GM12878 (cell line): Measurements from ENCODE around the gene KDM8. TPM values are rescaled to one million over a fixed set of nuclear protein-coding genes. Genes with fewer than 3 reads are reported as not detected.
A peak's percentile ranks its signal among the peaks of the same experiment; 100 is the strongest.

ENCODE experiments used
- ATAC-seq: fragments of 200-7000 bp; cut with Tn5 transposase; 3 replicates; pipeline ENCODE4 v1.9.1; 2020; ENCODE audit warnings: mild to moderate bottlenecking, moderate library complexity
- BruUV-seq: library from RNA; stranded (reverse); fragments of 400-500 nt; replicated peaks from 2 replicates; lab custom pipeline; 2021; lab: Mats Ljungman, UMichigan
- CTCF ChIA-PET: fragments of 300-600 bp; sonication (Branson Sonifier 250); formaldehyde crosslinking; extraction: SDS; loops from one replicate; lab custom pipeline; 2021; ENCODE audit warnings: inconsistent platforms; lab: Yijun Ruan, JAX
- POLR2A ChIA-PET: fragments of 350-600 bp; formaldehyde crosslinking; extraction: SDS; loops from one replicate; lab custom pipeline; 2021; ENCODE audit warnings: inconsistent platforms; lab: Charles Lee
- RAD21 ChIA-PET: fragments of 300-600 bp; sonication (Branson Sonifier 250); formaldehyde crosslinking; loops from one replicate; lab custom pipeline; 2023; ENCODE audit warnings: antibody characterized with exemption; ENCODE audit not compliant: unreplicated experiment; lab: Charles Lee
- SMC1A ChIA-PET: fragments of 300-600 bp; sonication (Branson Sonifier 250); formaldehyde crosslinking; loops from one replicate; lab custom pipeline; 2023; ENCODE audit not compliant: unreplicated experiment, uncharacterized antibody; lab: Charles Lee
- DNase-seq: peaks from one replicate; pipeline ENCODE4 v3.0.0-alpha.2; 2011; ENCODE audit warnings: low read depth, low spot score
- FAIRE-seq: peaks from 3 replicates; lab custom pipeline; 2011; peaks lifted over from hg19 to GRCh38; lab: Jason Lieb, UNC
- H2AFZ ChIP-seq: 2 replicates; pipeline ENCODE4 v1.6.0; 2011; ENCODE audit warnings: low read depth, low read length, control low read depth; ENCODE audit not compliant: control insufficient read depth
- H3K27ac ChIP-seq: 2 replicates; pipeline ENCODE4 v1.5.1; 2011; ENCODE audit warnings: control low read depth; ENCODE audit not compliant: control insufficient read depth, insufficient read depth
- H3K27me3 ChIP-seq, 2 experiments: replicated peaks in 1 of 2; 2 replicates each; pipeline versions ENCODE4 v1.6.0 to v1.6.1; 2011; ENCODE audit warnings: low read length in 1 of 2; ENCODE audit not compliant: control insufficient read depth in 2 of 2, insufficient read depth in 2 of 2
- H3K36me3 ChIP-seq, 2 experiments: 2 replicates each; pipeline ENCODE4 v1.5.1; 2011; ENCODE audit warnings: low read length in 1 of 2; ENCODE audit not compliant: control insufficient read depth in 2 of 2, insufficient read depth in 2 of 2
- H3K4me1 ChIP-seq: 2 replicates; pipeline ENCODE4 v1.6.1; 2011; ENCODE audit warnings: mild to moderate bottlenecking, low read length, moderate library complexity, mixed read lengths; ENCODE audit not compliant: control insufficient read depth, insufficient read depth
- H3K4me2 ChIP-seq: 2 replicates; pipeline ENCODE4 v1.6.0; 2011; ENCODE audit warnings: control low read depth; ENCODE audit not compliant: control insufficient read depth, insufficient read depth
- H3K4me3 ChIP-seq: fragments of 200-600 bp; sonication (generic); 2 replicates; pipeline ENCODE4 v1.5.1; 2016
- H3K79me2 ChIP-seq: 2 replicates; pipeline ENCODE4 v1.6.0; 2011; ENCODE audit warnings: low read length; ENCODE audit not compliant: control insufficient read depth, insufficient read depth
- H3K9ac ChIP-seq: 2 replicates; pipeline ENCODE4 v1.8.0; 2011; ENCODE audit warnings: low read length, control low read depth, mixed read lengths; ENCODE audit not compliant: control insufficient read depth, insufficient read depth
- H3K9me3 ChIP-seq: replicated peaks from 3 replicates; pipeline ENCODE4 v1.5.1; 2011; ENCODE audit warnings: mild to moderate bottlenecking, low read length; ENCODE audit not compliant: control insufficient read depth, insufficient read depth
- H4K20me1 ChIP-seq: 2 replicates; pipeline ENCODE4 v1.6.0; 2011; ENCODE audit not compliant: control insufficient read depth, insufficient read depth
- BCL3 ChIP-seq: IDR thresholded peaks from 2 replicates; pipeline ENCODE4 v1.6.1; 2011; ENCODE audit warnings: borderline replicate concordance, low read depth, mild to moderate bottlenecking, moderate library complexity, low read length; ENCODE audit not compliant: insufficient read depth, poor library complexity, severe bottlenecking
- ZNF384 ChIP-seq: IDR thresholded peaks from 2 replicates; pipeline ENCODE4 v1.6.1; 2012; ENCODE audit warnings: low read depth, mild to moderate bottlenecking, low read length, improper control_type of control experiment, borderline replicate concordance
- WGBS: methylation state at CpG from one replicate; pipeline ENCODE4 v1.1.6; 2016; ENCODE audit warnings: low lambda C conversion rate; ENCODE audit not compliant: insufficient replicate concordance, insufficient coverage; ENCODE audit errors: missing lambda C conversion rate; 5-methylcytosine and 5-hydroxymethylcytosine counted together
- in situ Hi-C: fragments of 300-500 bp; cut with MboI; formaldehyde crosslinking; loops from 9 replicates; pipeline ENCODE4 v1.14.3; 2018; ENCODE audit warnings: mixed read lengths
- intact Hi-C: fragments of 100-400 bp; cut with micrococcal nuclease; formaldehyde crosslinking; loops from one replicate; pipeline ENCODE4 v1.14.2; 2022; ENCODE audit not compliant: unreplicated experiment
- polyA plus RNA-seq, 11 experiments: library from polyadenylated mRNA; depleted of rRNA in 4 of 11; unstranded in 6 of 11; stranded (reverse) in 5 of 11; fragments of >200 nt; fragmentation: Nextera tagmentation in 4 of 11; fragmentation: Illumina TruSeq in 1 of 11; extraction: Ambion mirVana in 4 of 11; extraction: Trizol in 1 of 11; gene quantifications; 1 replicate in 1 of 11; 2 replicates in 10 of 11; pipeline versions ENCODE4 v1.2.1 to v1.2.3, GENCODE V29; 2011 to 2016; ENCODE audit warnings: inconsistent platforms in 2 of 11, missing spikeins in 2 of 11, low read depth in 1 of 11
- total RNA-seq, 4 experiments: library from RNA; depleted of rRNA in 3 of 4; stranded (reverse); fragments of >200 nt in 3 of 4; fragmentation: Illumina TruSeq in 1 of 4; extraction: Trizol in 1 of 4; gene quantifications; 2 replicates each; pipeline versions ENCODE4 v1.2.1 to v1.2.3, GENCODE V29; 2013 to 2021

KDM8 gene
- total and polyA plus RNA-seq, 10 of the 15 experiments (the other 5 are each of a cell fraction or from before 2014, with no cell fraction given), result 0.79 to 8.9 (median 5.8) TPM

DNA sequence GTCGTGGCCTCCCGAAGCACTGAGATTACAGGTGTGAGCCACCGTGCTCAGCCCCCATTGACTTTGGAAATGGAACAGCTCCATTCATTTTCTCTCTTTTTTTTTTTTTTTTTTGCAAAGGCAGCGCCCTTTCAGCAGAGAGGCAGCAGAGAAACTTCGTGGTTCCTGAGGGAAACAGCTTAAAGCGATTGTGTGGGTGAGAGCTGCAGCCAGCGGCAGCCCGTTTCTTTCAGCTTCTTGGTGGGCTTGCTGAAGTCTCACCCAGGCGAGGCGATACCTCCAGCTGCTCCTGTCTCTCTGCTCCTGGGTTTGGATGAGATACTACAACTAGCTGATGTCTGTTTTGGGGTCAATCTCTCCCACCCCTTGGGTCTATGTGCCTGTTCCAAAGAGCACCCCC is 7.7 kb downstream of the KDM8 start:
- peak; percentile 44; the same call in 1 of the 2 replicates for TF ChIP-seq ZNF384
- no peak for TF ChIP-seq BCL3
- H3K27ac ChIP-seq, result no peak overlapping the region
- POLR2A ChIA-PET, result interaction anchor here (0.6 kb wide), 1 partner anchor 33 kb away, joined by 4 read pairs; no protein-coding TSS in a partner anchor
- 90% methylated on average over 9 of the region's 10 CpGs for WGBS
- no peak for DNase-seq
- no peak for FAIRE-seq
- peaks cover 0 to 5% of the 10 kb centered on the region in 2 experiments; a peak in 3 of 4 replicates for H3K36me3 ChIP-seq
- H3K9me3 ChIP-seq, result no peaks in the 10 kb centered on the region
- H3K27me3 ChIP-seq, result no peaks in the 10 kb centered on the region
- no TSS peak for BruUV-seq
- in situ Hi-C loops (no loop called here), intact Hi-C loops (no loop called here)
- CTCF ChIA-PET, result interaction anchor here (0.8 kb wide), 1 partner anchor 14 kb away, joined by 5 read pairs; no protein-coding TSS in a partner anchor
- H3K4me3 ChIP-seq, result no peak overlapping the region
- ATAC-seq, result no peak
- H3K79me2 ChIP-seq, result no peaks in the 10 kb centered on the region
- no peak overlapping the region for H3K9ac ChIP-seq
- SMC1A ChIA-PET, result interaction anchor here (0.6 to 0.7 kb wide), 3 partner anchors 16 to 161 kb away, joined by 3 to 5 read pairs (median 4); no protein-coding TSS in a partner anchor
- H3K4me1 ChIP-seq, result no peaks in the 10 kb centered on the region
- RAD21 ChIA-PET, result interaction anchor here (0.9 to 1.0 kb wide), 2 partner anchors 10 to 158 kb away, joined by 3 to 5 read pairs; no protein-coding TSS in a partner anchor
- H3K4me2 ChIP-seq, result no peak overlapping the region
- no peaks in the 10 kb centered on the region for H4K20me1 ChIP-seq
- no peak overlapping the region for H2AFZ ChIP-seq
